Ramos (cell line): ENCODE data around the gene DMAP1.

Experiments used
- in situ Hi-C: fragments of 300-500 bp; cut with MboI; formaldehyde crosslinking; loops from one replicate; pipeline ENCODE4 v1.14.3; 2022; ENCODE audit warnings: low sequenced_read_pairs; ENCODE audit not compliant: unreplicated experiment

Gene DMAP1

DNA sequence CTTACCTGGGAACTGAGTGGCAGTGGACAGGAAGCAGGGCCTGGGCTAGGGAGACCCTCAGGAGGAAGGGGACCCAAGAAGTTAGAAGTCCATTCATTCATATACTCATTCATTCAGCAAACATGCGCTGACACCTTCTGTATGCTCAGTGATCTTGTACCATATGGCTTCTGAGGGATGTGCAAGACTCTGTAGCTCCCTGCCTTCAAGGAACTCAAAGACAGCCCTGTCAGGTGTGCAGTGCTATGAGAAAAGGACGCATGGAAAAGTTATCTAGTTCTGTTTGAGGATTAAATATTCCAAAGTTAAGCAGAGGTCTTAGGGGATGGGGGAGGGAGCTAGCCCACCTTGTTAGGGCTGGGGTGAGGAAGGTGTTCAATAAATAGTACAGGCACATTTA lies 12.5 kb downstream of the DMAP1 start:
- in situ Hi-C loops = loop anchor here (10.0 kb wide), 1 partner anchor 369 kb away; no protein-coding TSS in a partner anchor

DNA sequence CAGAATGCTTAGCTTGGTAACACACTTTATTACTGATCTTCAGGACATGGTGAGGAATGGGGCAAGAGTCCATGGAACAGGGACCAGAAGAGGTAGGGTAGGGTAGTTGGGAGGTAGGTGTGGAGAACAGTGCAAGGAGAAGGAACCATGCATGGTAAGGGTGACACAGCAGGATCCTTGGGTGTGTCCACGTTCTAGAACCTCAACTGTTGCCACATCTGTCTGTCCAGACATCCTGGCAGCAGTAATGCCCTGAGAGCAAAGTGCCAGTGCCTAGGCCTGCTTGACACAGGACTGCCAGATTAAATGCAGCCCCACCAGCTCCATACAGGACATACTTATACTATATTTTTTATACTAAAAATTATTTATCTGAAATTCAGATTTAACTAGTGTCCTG lies 13.9 kb downstream of the DMAP1 start:
- in situ Hi-C loops = loop anchor here (10.0 kb wide), 1 partner anchor 368 kb away; no protein-coding TSS in a partner anchor

DNA sequence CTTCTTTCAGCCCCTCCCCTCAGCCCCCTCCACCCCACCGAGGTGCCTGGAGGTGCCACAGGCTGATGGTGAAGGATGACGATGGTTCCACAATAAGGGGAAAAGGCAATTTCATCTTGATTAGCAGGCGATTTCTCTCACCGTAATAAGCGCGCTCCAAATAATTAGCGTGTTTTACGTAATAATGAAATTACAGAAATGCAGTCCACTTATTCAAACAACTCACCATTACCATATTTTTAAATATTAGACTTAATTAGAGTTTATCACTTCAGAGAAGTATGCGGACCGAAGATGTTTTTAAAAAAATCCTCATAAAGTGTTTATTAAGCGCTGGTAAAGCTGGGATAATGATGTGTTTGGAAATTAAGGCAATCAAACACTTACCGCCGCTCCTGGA lies 14.9 kb downstream of the DMAP1 start:
- in situ Hi-C loops = loop anchor here (10.0 kb wide), 1 partner anchor 367 kb away; no protein-coding TSS in a partner anchor

DNA sequence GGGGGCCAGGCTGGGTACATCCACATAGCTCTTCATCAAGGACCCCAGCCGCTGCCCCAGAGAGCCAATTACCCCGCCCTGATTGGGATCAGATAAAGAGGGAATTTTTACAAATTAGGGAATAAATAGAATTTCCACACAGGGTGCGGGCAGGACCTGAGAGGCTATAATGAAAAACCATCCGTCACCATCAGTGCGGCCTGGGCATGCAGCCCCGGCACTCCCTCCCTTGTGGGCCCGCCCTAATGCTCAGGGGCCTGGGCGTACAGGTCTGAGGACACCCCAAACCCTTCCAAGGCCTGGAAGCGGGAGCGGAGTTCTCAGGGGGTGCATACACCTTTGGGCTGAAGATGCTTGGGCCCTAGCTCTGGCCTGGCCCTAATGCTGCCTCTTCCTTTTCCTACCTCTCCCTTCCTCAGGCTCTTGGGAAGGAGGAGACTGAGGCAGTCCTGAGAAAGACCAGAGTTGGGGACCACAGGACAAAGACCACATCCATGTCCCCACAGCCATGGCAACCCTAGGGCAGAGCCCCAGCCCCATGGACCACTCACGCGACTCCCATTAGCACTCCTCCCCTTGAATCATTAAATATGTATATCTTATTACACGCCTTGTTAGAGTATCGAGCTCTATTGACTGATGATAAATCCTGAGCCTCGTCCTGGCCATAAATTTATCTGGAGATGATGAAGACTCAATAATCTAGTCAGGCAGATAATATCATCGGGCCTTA lies 16.3 kb downstream of the DMAP1 start:
- in situ Hi-C loops = loop anchor here (10.0 kb wide), 1 partner anchor 365 kb away; no protein-coding TSS in a partner anchor

DNA sequence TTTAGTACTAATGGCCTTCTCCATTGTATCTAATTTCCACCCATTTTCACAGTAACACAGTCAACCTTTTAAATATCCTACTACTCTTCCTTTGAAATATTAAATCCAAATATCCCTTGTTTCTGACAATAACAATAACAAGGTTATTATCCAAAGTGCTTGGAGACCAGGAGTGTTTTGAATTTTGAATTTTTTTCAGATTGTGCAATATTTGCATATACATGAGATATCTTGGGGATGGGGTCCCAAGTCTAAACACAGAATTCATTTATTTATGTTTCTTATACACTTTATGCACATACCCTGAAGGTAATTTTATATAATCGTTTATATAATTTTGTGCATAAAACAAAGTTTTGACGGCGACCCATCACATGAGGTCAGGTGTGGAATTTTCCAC lies 17.5 kb downstream of the DMAP1 start:
- in situ Hi-C loops = no loop called here

DNA sequence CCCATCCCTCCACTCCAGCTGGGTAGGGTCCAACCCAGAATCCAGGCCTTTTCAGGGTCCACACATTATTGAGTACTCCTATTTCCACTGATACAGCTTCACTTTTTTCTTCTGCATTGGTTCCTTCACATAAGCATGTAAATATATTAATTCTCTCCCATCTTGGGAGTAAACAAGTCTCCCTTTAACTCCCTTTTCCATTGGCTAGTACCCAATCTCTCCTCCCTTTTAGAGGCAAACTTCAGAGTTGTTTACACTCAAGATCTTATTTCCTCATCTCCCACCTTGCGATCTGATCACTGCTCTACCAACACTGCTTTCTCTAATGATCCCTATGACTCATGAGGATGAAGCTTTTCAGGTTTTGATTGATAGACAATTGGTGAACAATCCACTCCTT lies 20.3 kb downstream of the DMAP1 start:
- in situ Hi-C loops = no loop called here

DNA sequence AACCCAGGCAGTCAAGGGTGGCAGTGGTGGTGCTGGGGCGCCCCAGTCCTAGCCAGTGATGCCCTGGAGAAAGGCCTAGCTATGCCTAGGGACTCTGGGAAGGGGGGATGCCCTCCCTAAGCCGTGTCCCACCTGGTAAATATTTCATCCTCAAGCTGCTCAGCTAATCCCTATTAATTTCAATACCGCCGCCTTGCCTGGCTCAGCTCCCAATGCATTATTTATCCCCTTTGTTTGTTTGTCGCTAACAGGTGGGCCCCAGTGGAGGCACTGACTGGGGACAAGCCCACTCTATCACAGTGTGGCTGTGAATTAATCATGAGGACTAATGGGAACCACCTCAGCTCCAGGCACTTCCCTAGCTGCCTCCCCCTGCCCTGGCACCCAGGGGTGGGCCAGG lies 22.5 kb downstream of the DMAP1 start:
- in situ Hi-C loops = no loop called here

DNA sequence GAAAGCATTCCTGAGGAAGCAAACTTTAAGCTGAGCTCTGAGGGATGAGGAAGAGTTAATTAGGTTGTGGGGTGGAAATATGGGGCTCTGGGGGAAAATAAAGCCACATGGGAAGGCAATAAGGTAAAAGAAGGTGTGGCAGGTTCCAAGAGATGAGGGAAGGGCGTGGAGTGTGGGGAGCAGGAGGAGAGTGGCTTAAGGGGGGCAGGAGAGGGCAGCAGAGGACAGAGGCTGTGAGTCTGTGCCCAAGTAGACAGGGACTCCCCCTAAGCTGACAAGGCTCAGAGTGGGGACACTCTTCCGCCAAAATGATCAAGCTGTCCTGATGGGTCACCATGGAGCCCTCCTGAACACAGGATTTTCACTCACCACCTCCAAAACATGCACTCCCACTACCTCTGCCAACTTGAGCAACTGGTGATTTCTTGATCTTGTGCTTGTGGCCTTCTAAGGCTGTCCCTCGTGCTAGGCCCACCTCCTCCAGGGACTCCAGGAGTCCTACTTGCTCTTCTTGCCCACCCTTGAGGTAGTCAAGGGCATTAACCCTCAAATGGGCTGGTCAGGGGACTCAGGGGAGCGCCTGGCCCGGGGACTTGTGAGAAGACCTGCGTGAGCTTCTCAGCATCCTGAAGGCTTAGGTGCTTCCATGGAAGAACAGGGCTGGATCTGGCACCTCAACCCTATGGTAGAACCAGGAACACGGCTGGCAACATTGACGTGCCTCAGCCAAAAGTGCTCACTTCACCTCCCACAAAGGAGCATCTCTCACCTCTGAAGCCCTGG lies 23.4 kb downstream of the DMAP1 start:
- in situ Hi-C loops = no loop called here

DNA sequence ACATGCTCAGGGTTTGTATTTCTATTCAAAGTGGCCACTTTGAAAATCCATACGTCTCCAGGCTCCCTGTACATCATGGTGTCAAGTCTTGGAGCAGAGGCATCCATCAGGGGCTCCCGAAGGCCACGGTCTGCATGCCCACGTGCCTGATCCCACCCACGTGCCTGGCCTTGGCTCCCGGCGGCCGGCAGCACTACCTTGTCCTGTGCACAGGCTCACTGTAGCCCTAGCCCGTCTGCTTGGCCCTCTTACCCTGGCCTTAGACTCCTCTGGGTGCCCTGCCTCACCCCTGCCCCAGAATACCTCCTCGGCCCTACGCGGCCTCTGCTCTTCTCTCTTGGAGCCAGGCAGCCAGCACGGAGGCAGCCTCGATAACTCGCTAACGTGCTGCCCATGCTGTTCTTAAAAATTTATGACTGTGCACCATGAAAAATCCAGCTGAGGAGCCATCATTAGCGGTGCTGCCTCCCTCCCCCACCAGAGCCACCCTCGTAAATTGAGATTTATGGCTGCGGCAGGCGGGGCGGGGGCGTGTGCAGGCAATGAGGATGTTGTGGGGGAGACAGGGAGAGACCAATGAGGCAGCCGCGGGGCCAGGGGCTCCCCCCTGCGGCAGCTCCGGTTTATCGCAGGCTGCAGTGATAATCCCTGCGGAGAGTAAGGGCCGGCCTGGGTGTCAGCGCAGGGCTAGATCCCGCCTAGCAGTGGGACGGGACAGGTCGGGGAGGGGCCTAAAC lies 24.6 kb downstream of the DMAP1 start:
- in situ Hi-C loops = no loop called here

DNA sequence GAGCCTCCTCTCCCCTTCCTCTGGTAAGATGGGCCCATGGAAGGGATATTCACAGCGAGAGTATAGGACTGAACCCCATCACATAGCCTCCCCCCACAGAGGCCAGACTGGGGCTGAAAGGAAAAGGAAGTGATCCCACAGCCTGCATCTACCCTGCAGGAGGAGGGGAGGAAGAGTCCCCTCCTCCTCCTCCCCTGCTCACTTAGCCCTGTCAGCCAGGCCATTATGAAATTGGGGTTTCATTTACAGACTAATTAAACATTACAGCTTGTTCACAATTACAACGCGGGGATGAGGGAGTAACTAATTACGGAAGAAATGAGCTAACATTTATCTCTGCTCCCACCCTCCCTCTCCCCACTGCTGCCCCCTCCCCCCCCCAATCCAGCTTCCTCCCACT lies 25.4 kb downstream of the DMAP1 start:
- in situ Hi-C loops = no loop called here

DNA sequence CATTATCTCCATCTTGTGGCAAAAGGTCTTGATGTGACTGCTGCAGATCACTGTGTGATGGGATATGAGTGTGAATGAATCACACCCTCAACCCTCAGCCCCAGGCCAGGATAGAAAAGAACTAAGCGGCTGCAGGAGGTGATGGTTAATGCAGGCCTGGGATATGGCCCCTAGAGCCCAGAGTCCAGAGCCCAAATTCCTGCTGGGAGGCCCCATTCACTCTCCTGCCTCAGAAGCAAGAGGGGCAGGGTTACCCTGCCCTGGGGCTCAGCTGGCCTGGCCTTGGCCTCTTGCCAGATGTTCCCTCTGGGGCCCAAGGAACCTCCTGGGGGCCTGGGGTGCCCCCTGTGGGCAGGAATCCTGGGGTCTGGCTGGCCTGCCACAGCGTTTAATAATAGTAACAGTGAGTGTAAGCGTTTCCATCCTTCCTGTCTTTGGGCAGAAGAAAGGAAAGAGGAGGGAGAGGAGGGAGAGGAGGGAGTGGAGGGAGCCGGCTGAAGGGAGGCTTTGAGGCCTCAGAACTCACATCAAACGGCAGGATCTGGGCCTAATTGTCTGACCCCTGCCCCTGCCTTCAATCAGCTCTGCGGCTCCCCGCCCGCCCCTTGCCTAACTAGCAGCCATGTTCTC lies 26.2 kb downstream of the DMAP1 start:
- in situ Hi-C loops = no loop called here

DNA sequence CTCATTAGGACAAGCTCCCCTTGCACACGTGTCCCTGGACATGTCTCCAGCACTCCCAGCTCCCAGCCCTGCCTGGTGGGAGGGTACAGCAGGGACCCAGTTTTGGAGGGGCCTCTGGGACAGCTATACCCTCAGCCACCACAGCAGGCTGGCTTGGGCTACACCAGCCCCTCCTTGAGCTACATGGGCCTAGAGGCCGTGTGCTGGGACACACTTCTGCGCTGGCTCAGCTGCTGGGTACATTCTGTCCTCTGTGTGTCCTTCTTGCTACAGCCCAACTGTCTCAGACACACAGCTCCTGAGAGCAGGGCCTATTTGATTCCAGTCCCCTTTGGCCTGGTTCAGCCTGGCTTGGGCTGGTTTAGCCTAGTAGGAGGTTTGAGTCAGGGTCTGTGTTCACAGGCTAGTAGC lies 26.7 kb downstream of the DMAP1 start:
- in situ Hi-C loops = no loop called here

DNA sequence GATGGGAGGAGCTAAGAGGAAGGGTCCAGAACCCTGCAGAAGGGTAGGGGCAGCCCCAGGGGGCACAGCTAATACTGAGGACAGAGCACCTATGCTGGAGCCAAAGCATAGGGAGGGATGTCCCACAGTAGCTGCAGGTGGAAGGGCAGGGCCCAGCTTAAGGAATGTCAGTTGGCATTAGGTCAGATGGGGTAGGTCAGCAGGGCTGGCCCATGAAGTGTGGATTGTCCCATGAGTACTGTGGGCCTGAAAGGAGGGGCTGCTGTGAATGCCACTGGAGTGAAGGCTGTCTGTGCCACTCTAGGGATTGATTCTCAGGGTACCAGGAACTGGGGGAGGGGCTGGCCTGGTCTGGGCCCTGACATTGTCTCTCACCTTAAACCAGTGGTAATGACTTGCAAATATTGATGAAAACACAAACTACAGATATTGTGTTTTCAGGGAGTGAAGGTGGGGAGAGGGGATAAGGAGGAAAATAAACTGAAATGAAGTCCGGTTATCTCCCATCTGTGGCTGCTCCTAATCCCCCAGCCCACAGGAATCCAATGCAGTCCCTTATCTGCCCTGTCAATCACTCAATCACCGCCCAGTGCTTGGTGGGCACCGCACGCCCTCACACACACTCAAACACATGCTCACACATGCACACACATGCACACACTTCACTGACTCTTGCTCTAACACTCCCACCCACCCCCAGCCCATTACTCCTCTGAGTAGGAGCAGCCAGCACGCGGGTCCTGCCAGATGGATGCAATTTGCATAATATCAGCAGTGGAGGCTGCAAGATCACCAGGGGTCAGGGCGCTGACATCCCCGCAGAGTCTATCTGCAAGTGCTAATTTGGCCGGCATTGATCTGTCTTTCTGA lies 27.8 kb downstream of the DMAP1 start:
- in situ Hi-C loops = no loop called here

DNA sequence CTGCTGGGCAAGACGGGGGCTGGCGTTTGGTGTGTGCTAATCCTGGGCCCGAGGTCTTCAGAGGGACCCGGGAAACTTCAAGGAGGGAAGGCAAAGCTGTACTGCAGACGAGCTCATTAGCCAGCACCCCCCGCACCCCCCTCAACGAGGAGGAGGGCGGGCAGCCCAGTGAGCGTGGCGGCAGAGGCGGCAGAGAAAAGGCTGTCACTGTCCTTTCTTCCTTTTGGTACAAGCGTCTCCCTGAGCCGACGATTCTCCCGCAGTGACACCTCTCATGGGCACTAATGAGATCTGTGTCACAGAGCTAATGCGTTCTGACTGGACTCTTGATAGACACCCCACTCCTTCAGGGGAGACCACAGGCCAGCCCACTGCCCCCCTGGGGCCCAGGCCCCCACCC lies 29.5 kb downstream of the DMAP1 start:
- in situ Hi-C loops = no loop called here

DNA sequence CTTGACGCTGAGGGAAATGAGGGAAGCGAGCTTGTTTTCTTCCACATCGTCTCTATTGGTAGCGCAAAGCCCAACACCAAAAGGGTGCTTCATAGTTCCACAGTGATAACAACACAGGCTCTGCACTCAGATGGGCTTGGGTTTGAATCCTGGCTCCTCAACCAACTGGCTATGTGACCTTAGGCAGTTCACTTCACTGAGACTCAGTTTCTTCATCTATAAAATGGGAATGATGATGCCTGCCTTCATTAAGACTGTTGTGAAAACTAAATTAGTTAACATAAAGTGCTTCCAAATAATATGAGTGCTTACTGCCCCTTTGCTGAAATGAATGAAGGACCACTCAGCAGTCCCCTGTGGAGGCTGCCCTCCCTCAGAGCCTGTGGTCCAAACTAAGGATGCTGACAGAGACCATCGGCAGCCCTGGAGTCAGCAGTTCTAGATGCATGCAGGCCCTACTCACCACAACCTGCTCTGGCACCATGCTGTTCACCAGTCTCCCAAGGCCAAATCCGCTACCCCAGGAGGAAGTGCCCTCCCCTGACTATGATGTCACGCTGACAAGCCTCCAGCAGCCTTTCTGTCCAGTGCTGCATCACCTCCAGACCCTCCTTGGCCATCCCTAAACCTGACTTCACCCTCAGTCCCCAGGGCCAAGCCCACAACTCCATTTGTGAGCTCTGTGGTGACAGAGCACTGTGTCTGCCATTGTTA lies 30.7 kb downstream of the DMAP1 start:
- in situ Hi-C loops = no loop called here

DNA sequence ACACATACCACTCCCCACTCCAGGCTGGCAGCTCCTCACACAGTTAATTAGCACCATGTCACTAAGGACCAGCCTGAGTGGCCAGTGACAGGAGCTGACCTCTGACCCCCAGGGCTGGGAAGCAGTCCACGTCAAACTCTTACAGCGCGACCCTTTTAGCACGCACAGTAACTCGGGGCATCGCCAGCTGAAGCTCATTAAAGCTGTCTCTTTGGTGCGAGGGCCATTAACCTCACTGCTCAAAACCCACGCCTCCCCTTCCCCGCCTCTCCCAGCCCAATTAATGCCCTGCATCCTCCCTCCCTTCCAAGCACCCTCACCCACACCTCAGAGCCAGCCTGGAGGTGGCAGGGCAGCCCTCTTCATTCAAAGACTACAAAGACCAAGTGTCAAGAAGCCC lies 31.7 kb downstream of the DMAP1 start:
- in situ Hi-C loops = no loop called here

DNA sequence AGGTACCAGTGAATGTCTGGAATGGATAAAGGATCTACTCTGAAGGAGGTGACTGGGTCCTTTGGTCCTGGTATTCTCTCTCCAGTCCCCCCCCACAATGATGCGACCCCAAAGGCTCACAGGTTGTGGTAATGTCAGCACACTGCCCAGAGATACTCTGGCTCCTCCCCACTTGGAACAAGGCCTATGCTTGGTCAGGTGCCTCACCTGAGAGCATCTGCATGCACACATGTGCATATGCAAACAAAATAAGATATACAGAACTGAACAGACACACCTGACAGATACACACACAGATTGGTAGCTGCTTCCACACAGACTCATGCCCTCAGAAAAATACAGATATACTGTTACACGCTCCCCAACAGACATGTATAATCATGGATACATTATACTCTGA lies 33.5 kb downstream of the DMAP1 start:
- in situ Hi-C loops = no loop called here

DNA sequence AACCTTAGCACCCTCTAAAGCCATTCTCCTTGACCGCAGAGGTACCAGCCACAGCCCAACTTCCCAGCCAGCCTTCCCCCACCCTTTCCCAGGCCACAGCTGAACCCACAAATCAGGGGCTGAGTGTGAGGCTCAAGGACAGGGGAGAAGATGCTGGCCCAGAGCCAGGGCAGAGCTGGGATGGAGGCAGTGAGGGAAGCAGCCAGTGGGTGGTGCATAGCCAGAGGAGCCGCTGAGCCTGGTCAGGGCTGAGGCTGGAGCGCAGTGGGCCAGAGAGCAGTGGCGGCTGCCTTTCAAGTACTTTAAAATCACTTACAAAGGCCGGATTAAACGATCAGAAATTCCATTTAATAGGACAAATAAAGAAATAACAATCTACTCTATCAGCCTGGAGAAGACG lies 36.3 kb downstream of the DMAP1 start:
- in situ Hi-C loops = no loop called here
